MCF 10A (cell line): ENCODE data around the gene NECTIN4. TPM values are rescaled to one million over a fixed set of nuclear protein-coding genes. Genes with fewer than 3 reads are reported as not detected.

Source experiments
- BruUV-seq: library from RNA; stranded (reverse); fragments of 400-500 nt; replicated peaks from 2 replicates; lab custom pipeline; 2021; lab: Mats Ljungman, UMichigan
- CTCF ChIA-PET: fragments of 300-600 bp; sonication (Branson Sonifier 250); formaldehyde crosslinking; extraction: SDS; loops from one replicate; lab custom pipeline; 2021; ENCODE audit warnings: antibody characterized with exemption, inconsistent platforms; lab: Yijun Ruan, JAX
- POLR2A ChIA-PET: fragments of 300-600, 350-650 bp; sonication (Branson Sonifier 250); formaldehyde crosslinking; extraction: SDS; loops from one replicate; lab custom pipeline; 2020; ENCODE audit warnings: antibody characterized with exemption, inconsistent platforms; lab: Yijun Ruan, JAX
- DNase-seq: peaks from one replicate; pipeline ENCODE4 v3.0.0-alpha.2; 2018; ENCODE audit not compliant: unreplicated experiment
- H3K27ac Mint-ChIP-seq: one replicate; pipeline ENCODE4 v1.8.0; 2022; ENCODE audit warnings: mild to moderate bottlenecking, low read depth, mixed read lengths; ENCODE audit not compliant: unreplicated experiment
- H3K27me3 Mint-ChIP-seq: one replicate; pipeline ENCODE4 v1.8.0; 2022; ENCODE audit warnings: mixed read lengths; ENCODE audit not compliant: insufficient read depth, unreplicated experiment
- H3K36me3 Mint-ChIP-seq: one replicate; pipeline ENCODE4 v1.8.0; 2022; ENCODE audit warnings: mild to moderate bottlenecking, moderate library complexity, mixed read lengths; ENCODE audit not compliant: insufficient read depth, unreplicated experiment
- H3K4me1 Mint-ChIP-seq: one replicate; pipeline ENCODE4 v1.8.0; 2022; ENCODE audit warnings: mixed read lengths; ENCODE audit not compliant: insufficient read depth, unreplicated experiment
- H3K4me3 Mint-ChIP-seq: one replicate; pipeline ENCODE4 v1.8.0; 2022; ENCODE audit warnings: mild to moderate bottlenecking, moderate library complexity, mixed read lengths; ENCODE audit not compliant: unreplicated experiment
- H3K9me3 Mint-ChIP-seq: one replicate; pipeline ENCODE4 v1.8.0; 2022; ENCODE audit warnings: mixed read lengths; ENCODE audit not compliant: unreplicated experiment
- CTCF ChIP-seq: fragments of 200-600 bp; IDR thresholded peaks from one replicate; pipeline ENCODE4 v1.8.0; 2022; ENCODE audit warnings: antibody characterized with exemption, mild to moderate bottlenecking; ENCODE audit not compliant: unreplicated experiment
- intact Hi-C: fragments of 100-400 bp; cut with micrococcal nuclease; formaldehyde crosslinking; loops from 2 replicates; pipeline ENCODE4 v1.14.1; 2022
- total RNA-seq: library from RNA; stranded (reverse); gene quantifications from 2 replicates; pipeline ENCODE4 v1.2.3, GENCODE V29; 2022

The NECTIN4 gene
- total RNA-seq, 1 experiment from 2014 or later = 7.0 TPM

GRCh38 chr1:161130266-161130665 is 40.9 kb upstream of the NECTIN4 start:
- no peak for TF ChIP-seq CTCF
- no peaks in the 10 kb centered on the region for H3K9me3 Mint-ChIP-seq
- no peak overlapping the region for H3K4me3 Mint-ChIP-seq
- no peak overlapping the region for H3K27ac Mint-ChIP-seq
- H3K27me3 Mint-ChIP-seq = no peaks in the 10 kb centered on the region
- no peak for DNase-seq
- H3K4me1 Mint-ChIP-seq = peaks cover 33% of the 10 kb centered on the region
- intact Hi-C loops = loop anchor here (10.0 kb wide), 1 partner anchor 85 kb away; the partner anchor contains the start of gene USF1
- ChIA-PET CTCF (interaction anchor here (1.1 kb wide), 1 partner anchor 12 kb away, joined by 3 read pairs; no protein-coding TSS in a partner anchor), POLR2A (interaction anchor here (0.8 to 11.8 kb wide), 7 partner anchors 9 to 117 kb away, joined by 3 to 210 read pairs (median 4); partner anchors contain the start of genes F11R, PPOX and UFC1)
- peaks cover 56% of the 10 kb centered on the region for H3K36me3 Mint-ChIP-seq
- no TSS peak for BruUV-seq

- intact Hi-C loops = no loop called here
- no peak for DNase-seq
- no TSS peak for BruUV-seq
- no peaks in the 10 kb centered on the region for H3K9me3 Mint-ChIP-seq
- no peak overlapping the region for H3K4me3 Mint-ChIP-seq
- peaks cover 65% of the 10 kb centered on the region for H3K36me3 Mint-ChIP-seq
- no peak for TF ChIP-seq CTCF
- H3K4me1 Mint-ChIP-seq = peaks cover 29% of the 10 kb centered on the region
- no peak overlapping the region for H3K27ac Mint-ChIP-seq
- ChIA-PET POLR2A (interaction anchor here (0.6 to 10.3 kb wide), 2 partner anchors 97 to 109 kb away, joined by 3 to 101 read pairs; partner anchors contain the start of genes F11R and TOMM40L), CTCF (interaction anchor here (1.5 kb wide), 1 partner anchor 131 kb away, joined by 5 read pairs; no protein-coding TSS in a partner anchor)
- H3K27me3 Mint-ChIP-seq = no peaks in the 10 kb centered on the region
Measured at GRCh38 chr1:161128591-161129420, 39.4 kb upstream of the NECTIN4 start.

- no peaks in the 10 kb centered on the region for H3K27me3 Mint-ChIP-seq
- CTCF ChIA-PET = interaction anchor here (0.6 to 1.5 kb wide), 6 partner anchors 11 to 176 kb away, joined by 3 to 7 read pairs (median 4); no protein-coding TSS in a partner anchor
- H3K27ac Mint-ChIP-seq = no peak overlapping the region
- no peak for DNase-seq
- POLR2A ChIA-PET = interaction anchor here (0.6 to 2.1 kb wide), 4 partner anchors 82 to 389 kb away, joined by 3 to 8 read pairs (median 4); partner anchors contain the start of genes F11R and USF1
- BruUV-seq = no TSS peak
- no peak overlapping the region for H3K4me3 Mint-ChIP-seq
- TF ChIP-seq CTCF = no peak
- intact Hi-C loops = no loop called here
- no peaks in the 10 kb centered on the region for H3K9me3 Mint-ChIP-seq
- peaks cover 29% of the 10 kb centered on the region for H3K4me1 Mint-ChIP-seq
- peaks cover 77% of the 10 kb centered on the region for H3K36me3 Mint-ChIP-seq
Measured at GRCh38 chr1:161127649-161128048, 38.3 kb upstream of the NECTIN4 start.

GRCh38 chr1:161122967-161123366 is 33.6 kb upstream of the NECTIN4 start:
- Mint-ChIP-seq H3K27me3 (no peaks in the 10 kb centered on the region), H3K27ac (peak overlapping the region; percentile 36), H3K9me3 (no peaks in the 10 kb centered on the region), H3K4me1 (peaks cover 35% of the 10 kb centered on the region), H3K4me3 (no peak overlapping the region), H3K36me3 (peaks cover 90% of the 10 kb centered on the region)
- CTCF ChIA-PET = interaction anchor here (1.3 kb wide), 1 partner anchor 9 kb away, joined by 4 read pairs; the partner anchor contains the start of gene DEDD
- intact Hi-C loops = no loop called here
- no peak for DNase-seq
- BruUV-seq = no TSS peak
- no peak for TF ChIP-seq CTCF
- POLR2A ChIA-PET = interaction anchor here (0.9 to 1.8 kb wide), 3 partner anchors 9 to 171 kb away, joined by 3 to 5 read pairs (median 4); partner anchors contain the start of gene USF1
